Gastroesophageal sphincter (tissue), 4 donors: ENCODE data around the gene AP5M1. TPM values are rescaled to one million over a fixed set of nuclear protein-coding genes. Genes with fewer than 3 reads are reported as not detected.

Source experiments
- ATAC-seq: fragments of 150-250 bp; one replicate; pipeline ENCODE4 v1.9.1; 2016; ENCODE audit warnings: mild to moderate bottlenecking, moderate library complexity
- H3K27ac ChIP-seq, 4 donors: fragments of 200-600 bp; sonication (generic) in 3 of 4; 1 replicate in 3 of 4; 2 replicates in 1 of 4; pipeline ENCODE4 v1.5.1; 2016 to 2019
- H3K27me3 ChIP-seq: fragments of 200-600 bp; sonication (generic); one replicate; pipeline ENCODE4 v1.5.1; 2019
- H3K36me3 ChIP-seq, 2 donors: fragments of 200-600 bp; sonication (generic); one replicate each; pipeline ENCODE4 v1.5.1; 2019; ENCODE audit warnings: control low read depth in 1 of 2
- H3K4me1 ChIP-seq, 3 donors: fragments of 200-600 bp; sonication (generic); 1 replicate in 2 of 3; 2 replicates in 1 of 3; pipeline ENCODE4 v1.5.1; 2016 to 2019; ENCODE audit warnings: control low read depth in 2 of 3
- H3K4me3 ChIP-seq, 2 donors: fragments of 200-600 bp; sonication (generic); one replicate each; pipeline ENCODE4 v1.5.1; 2019; ENCODE audit warnings: mild to moderate bottlenecking in 1 of 2, moderate library complexity in 1 of 2
- H3K9me3 ChIP-seq, 3 donors: fragments of 200-600 bp; sonication (generic); one replicate each; pipeline ENCODE4 v1.5.1; 2017 to 2019; ENCODE audit warnings: control low read depth in 2 of 3
- CTCF ChIP-seq, 4 experiments: fragments of 200-600 bp in 2 of 4; fragments of 450-650 bp in 2 of 4; sonication (generic) in 1 of 4; IDR thresholded peaks; one replicate each; pipeline ENCODE4 v1.5.1; 2017 to 2019; ENCODE audit warnings: antibody characterized with exemption in 4 of 4, mild to moderate bottlenecking in 2 of 4, moderate library complexity in 2 of 4
- EP300 ChIP-seq: sonication (generic); formaldehyde crosslinking; IDR thresholded peaks from one replicate; pipeline ENCODE4 v1.6.1; 2017; ENCODE audit warnings: antibody characterized with exemption, mild to moderate bottlenecking
- POLR2A ChIP-seq, 2 donors: fragments of 450-650 bp; IDR thresholded peaks; one replicate each; pipeline ENCODE4 v1.6.1; 2017; ENCODE audit warnings: antibody characterized with exemption in 2 of 2, mild to moderate bottlenecking in 2 of 2, moderate library complexity in 1 of 2
- POLR2AphosphoS5 ChIP-seq: sonication (generic); formaldehyde crosslinking; IDR thresholded peaks from one replicate; pipeline ENCODE4 v1.6.1; 2017; ENCODE audit warnings: antibody characterized with exemption
- WGBS, 2 donors: methylation state at CpG; one replicate each; pipeline ENCODE4 v1.1.5; 2018; ENCODE audit warnings: low coverage in 1 of 2; 5-methylcytosine and 5-hydroxymethylcytosine counted together
- total RNA-seq, 4 donors: library from RNA; depleted of rRNA; stranded (reverse); fragments of >200 nt; gene quantifications; one replicate each; pipeline ENCODE4 v1.1.0, GENCODE V29; 2016

Gene AP5M1
- total RNA-seq, 4 donors from 2014 or later, result 23.2 to 37.8 (median 30.5) TPM

DNA sequence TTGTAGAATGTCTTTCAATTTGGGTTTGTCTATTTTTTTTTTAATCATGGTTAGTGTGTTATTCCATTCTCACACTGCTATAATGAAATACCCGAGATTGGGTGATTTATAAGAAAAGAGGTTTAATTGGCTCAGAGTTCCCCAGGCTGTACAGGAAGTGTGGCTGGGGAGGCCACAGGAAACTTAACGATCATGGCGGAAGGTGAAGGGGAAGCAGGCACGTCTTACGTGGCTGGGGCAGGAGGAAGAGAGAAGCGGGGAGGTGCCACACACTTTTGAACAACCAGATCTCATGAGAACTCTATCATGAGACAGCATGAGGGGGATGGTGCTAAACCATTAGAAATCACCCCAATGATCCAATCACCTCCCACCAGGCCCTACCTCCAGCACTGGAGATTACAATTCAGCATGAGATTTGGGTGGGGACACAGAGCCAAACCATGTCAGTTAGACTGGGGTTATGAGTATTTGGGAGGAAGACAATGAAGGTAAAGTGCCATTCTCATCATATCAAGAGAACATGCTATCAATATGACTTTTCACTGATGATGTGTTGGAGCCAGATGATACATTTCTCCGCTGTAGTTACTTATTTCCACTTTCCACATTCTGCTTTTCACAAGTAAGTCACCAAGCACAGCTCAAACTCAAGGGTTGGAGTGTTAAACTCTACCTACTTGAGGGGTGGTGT is 45.8 kb downstream of the AP5M1 start:
- WGBS, 2 donors, result 61 to 68% methylated on average over 4 to 6 of the region's 7 CpGs
- TF ChIP-seq CTCF (IDR thresholded peaks at IDR 0.05) (no peak), EP300 (no peak), POLR2A (IDR thresholded peaks at IDR 0.05) (no peak), POLR2AphosphoS5 (no peak)
- Histone ChIP-seq H3K27ac (no peak overlapping the region), H3K9me3 (no peaks in the 10 kb centered on the region), H3K4me1 (no peaks in the 10 kb centered on the region), H3K36me3 (no peaks in the 10 kb centered on the region), H3K4me3 (no peak overlapping the region), H3K27me3 (peaks cover 7% of the 10 kb centered on the region)
- ATAC-seq, result no peak

GRCh38 chr14:57317248-57317833 is 48.6 kb downstream of the AP5M1 start:
- peak; percentile 55 for ATAC-seq
- H3K9me3 ChIP-seq, result no peaks in the 10 kb centered on the region
- H3K27me3 ChIP-seq, result peaks cover 16% of the 10 kb centered on the region
- WGBS, 2 donors, result 0 to 3% methylated on average over 3 of the region's 3 CpGs
- H3K36me3 ChIP-seq, result no peaks in the 10 kb centered on the region
- H3K4me1 ChIP-seq, result no peaks in the 10 kb centered on the region
- no peak overlapping the region for H3K4me3 ChIP-seq
- no peak overlapping the region for H3K27ac ChIP-seq
- TF ChIP-seq EP300 (no peak), CTCF (IDR thresholded peaks at IDR 0.05) (peak; percentile 63 to 81 (median 68))

- no peaks in the 10 kb centered on the region for H3K4me1 ChIP-seq
- H3K4me3 ChIP-seq, result no peak overlapping the region
- H3K27me3 ChIP-seq, result peaks cover 16% of the 10 kb centered on the region
- H3K27ac ChIP-seq, result no peak overlapping the region
- no peak for ATAC-seq
- no peaks in the 10 kb centered on the region for H3K36me3 ChIP-seq
- no peaks in the 10 kb centered on the region for H3K9me3 ChIP-seq
- TF ChIP-seq CTCF (IDR thresholded peaks at IDR 0.05) (no peak), POLR2AphosphoS5 (no peak), EP300 (no peak), POLR2A (IDR thresholded peaks at IDR 0.05) (no peak)
- 40 to 42% methylated on average over 2 of the region's 2 CpGs for WGBS, 2 donors
These were observed 50.9 kb downstream of the AP5M1 start for GRCh38 chr14:57319636-57320192.

- H3K36me3 ChIP-seq, result no peaks in the 10 kb centered on the region
- 98 to 100% methylated on average over 1 to 3 of the region's 3 CpGs for WGBS, 2 donors
- ATAC-seq, result no peak
These were observed 55.0 kb downstream of the AP5M1 start for GRCh38 chr14:57323721-57324120.

GRCh38 chr14:57326253-57326652 is 57.5 kb downstream of the AP5M1 start:
- no peak overlapping the region for H3K4me3 ChIP-seq
- TF ChIP-seq EP300 (no peak), POLR2A (IDR thresholded peaks at IDR 0.05) (no peak), POLR2AphosphoS5 (no peak), CTCF (IDR thresholded peaks at IDR 0.05) (no peak)
- H3K4me1 ChIP-seq, result no peaks in the 10 kb centered on the region
- WGBS, 2 donors, result 84 to 93% methylated on average over 6 of the region's 7 CpGs
- no peak overlapping the region for H3K27ac ChIP-seq
- no peak for ATAC-seq
- peaks cover 0 to 10% (median 0%) of the 10 kb centered on the region in 3 donors for H3K9me3 ChIP-seq
- peaks cover 8% of the 10 kb centered on the region for H3K27me3 ChIP-seq
- H3K36me3 ChIP-seq, result no peaks in the 10 kb centered on the region

More at GRCh38 chr14:57323721-57324120, 55.0 kb downstream of the AP5M1 start:
- no peaks in the 10 kb centered on the region for H3K4me1 ChIP-seq
- peaks cover 12% of the 10 kb centered on the region for H3K27me3 ChIP-seq
- H3K27ac ChIP-seq, result no peak overlapping the region
- no peak overlapping the region for H3K4me3 ChIP-seq
- H3K9me3 ChIP-seq, result no peaks in the 10 kb centered on the region
- no peak for TF ChIP-seq EP300
- no peak for TF ChIP-seq POLR2A (IDR thresholded peaks at IDR 0.05)
- TF ChIP-seq POLR2AphosphoS5, result no peak
